ENCODE measurements around the gene PHF2. TPM values are rescaled to one million over a fixed set of nuclear protein-coding genes. Genes with fewer than 3 reads are reported as not detected.

PHF2 gene
- total RNA-seq, 1 donor from 2014 or later: 36.5 TPM

DNA sequence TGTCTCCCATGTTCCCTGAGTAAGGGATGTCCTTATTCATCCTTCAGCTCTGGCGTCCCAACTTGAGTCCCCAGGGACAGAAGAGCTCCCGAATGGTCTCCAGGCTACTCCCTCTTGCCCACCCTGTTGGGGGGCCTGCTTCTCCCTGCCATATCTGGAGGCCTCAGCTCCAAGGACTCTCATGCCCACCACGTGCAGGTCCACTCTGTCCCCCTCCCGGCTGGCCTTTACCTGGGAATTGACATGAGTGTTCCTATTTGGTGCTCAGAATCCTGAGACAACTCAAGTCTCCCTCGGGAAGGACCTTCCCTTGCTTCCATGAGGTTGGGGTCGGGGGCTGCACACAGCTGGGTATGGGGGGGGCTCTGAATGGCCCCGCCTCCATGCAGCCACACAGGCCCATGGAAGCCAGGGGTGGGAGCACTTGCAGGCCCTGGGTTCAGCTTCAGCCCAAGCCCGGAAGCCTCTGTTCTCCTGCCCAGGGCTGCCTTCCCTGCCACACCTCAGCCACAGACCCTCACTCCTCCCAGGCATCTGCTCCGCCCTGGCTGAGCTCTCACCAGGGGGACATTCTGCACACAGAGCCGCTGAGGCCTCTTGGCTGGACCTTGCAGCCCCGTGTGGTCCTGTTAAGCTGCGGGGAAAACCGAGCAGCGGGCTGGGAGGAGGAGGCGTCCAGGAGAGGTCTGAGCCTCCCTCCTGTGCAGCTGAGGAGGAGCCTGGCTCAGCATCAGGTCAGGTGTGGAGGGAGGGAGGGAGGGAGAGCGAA, 121.9 kb downstream of the PHF2 start:
- no peak overlapping the region for H3K27ac Mint-ChIP-seq
- no peaks in the 10 kb centered on the region for H3K4me1 Mint-ChIP-seq (ENCODE audit: low read depth)
- H3K9me3 Mint-ChIP-seq (ENCODE audit: low read depth): peaks cover 9% of the 10 kb centered on the region
- H3K36me3 Mint-ChIP-seq (ENCODE audit: insufficient read depth): no peaks in the 10 kb centered on the region
- peak; percentile 5 for DNase-seq (ENCODE audit: low spot score, unreplicated experiment)
- H3K27me3 Mint-ChIP-seq: peaks cover 2% of the 10 kb centered on the region
- TF ChIP-seq, protein P1, sequence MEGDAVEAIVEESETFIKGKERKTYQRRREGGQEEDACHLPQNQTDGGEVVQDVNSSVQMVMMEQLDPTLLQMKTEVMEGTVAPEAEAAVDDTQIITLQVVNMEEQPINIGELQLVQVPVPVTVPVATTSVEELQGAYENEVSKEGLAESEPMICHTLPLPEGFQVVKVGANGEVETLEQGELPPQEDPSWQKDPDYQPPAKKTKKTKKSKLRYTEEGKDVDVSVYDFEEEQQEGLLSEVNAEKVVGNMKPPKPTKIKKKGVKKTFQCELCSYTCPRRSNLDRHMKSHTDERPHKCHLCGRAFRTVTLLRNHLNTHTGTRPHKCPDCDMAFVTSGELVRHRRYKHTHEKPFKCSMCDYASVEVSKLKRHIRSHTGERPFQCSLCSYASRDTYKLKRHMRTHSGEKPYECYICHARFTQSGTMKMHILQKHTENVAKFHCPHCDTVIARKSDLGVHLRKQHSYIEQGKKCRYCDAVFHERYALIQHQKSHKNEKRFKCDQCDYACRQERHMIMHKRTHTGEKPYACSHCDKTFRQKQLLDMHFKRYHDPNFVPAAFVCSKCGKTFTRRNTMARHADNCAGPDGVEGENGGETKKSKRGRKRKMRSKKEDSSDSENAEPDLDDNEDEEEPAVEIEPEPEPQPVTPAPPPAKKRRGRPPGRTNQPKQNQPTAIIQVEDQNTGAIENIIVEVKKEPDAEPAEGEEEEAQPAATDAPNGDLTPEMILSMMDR (IDR thresholded peaks at IDR 0.05; ENCODE audit: unreplicated experiment): no peak
- no peak overlapping the region for H3K4me3 Mint-ChIP-seq (ENCODE audit: low read depth)

DNA sequence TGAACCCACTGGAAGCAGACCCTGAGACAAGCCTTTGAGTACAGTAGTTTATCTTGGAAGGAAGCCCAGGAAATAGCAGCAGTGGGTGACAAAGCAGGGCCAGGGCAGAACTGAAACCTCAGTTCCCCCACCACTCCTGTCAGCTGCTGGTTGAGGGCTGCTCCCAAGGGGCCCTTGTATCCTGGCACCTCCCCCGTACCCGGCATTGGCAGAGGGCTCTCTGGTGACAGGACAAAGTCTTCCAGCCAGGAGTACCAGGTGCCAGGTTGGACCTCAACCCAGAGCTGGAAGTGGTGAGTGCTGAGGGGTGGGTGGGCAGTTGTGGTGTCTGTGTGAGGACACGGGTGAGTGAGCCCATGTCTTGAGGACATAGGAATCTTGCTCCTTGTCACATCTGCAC, 123.3 kb downstream of the PHF2 start:
- H3K9me3 Mint-ChIP-seq (ENCODE audit: low read depth): peaks cover 15% of the 10 kb centered on the region

DNA sequence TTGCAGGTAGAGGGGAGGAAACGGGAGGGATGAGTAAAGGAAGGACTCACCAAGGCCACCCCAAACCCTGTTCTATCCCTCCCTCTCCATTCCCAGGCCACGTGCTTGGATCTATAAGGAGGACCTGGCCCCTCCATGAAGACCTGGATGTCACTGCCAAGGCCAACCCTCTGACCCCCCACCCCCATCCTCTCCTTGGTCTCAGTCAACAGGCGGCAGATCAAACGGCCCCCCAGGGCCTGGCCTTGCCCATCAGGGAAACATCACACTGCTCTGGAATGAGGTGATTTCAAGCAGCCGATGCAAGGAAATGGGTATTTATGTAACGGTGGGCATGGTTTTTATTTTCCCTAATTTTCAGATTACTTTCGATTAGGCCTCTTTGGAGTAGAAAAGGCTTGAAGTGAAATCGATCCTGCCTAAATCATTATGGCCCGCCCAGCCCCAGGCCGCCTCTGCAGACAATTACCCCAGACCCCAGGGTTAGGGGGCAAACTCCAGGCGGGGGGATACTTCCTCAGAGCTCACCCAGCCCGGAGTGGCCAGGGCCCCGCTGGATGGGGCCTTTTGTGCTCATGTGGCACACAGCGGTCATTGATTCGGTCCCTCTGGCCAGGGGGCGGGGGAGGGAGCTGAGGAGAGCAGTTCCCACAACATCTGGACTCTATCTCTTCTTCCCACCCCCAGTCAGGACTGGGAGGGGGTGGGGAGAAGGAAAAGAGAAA, 125.3 kb downstream of the PHF2 start:
- TF ChIP-seq, protein P1 (IDR thresholded peaks at IDR 0.05; ENCODE audit: unreplicated experiment): no peak
- Mint-ChIP-seq H3K36me3 (ENCODE audit: insufficient read depth) (no peaks in the 10 kb centered on the region), H3K9me3 (ENCODE audit: low read depth) (peaks cover 10% of the 10 kb centered on the region), H3K27ac (no peak overlapping the region), H3K27me3 (peaks cover 4% of the 10 kb centered on the region), H3K4me1 (ENCODE audit: low read depth) (no peaks in the 10 kb centered on the region), H3K4me3 (ENCODE audit: low read depth) (no peak overlapping the region)
- DNase-seq (ENCODE audit: low spot score, unreplicated experiment): peak; percentile 5

More for the DNA sequence above, 123.3 kb downstream of the PHF2 start:
- Mint-ChIP-seq H3K4me1 (ENCODE audit: low read depth) (no peaks in the 10 kb centered on the region), H3K4me3 (ENCODE audit: low read depth) (no peak overlapping the region), H3K36me3 (ENCODE audit: insufficient read depth) (no peaks in the 10 kb centered on the region), H3K27me3 (no peaks in the 10 kb centered on the region), H3K27ac (no peak overlapping the region)
- TF ChIP-seq, protein P1 (IDR thresholded peaks at IDR 0.05; ENCODE audit: unreplicated experiment): no peak
- peak; percentile 6 for DNase-seq (ENCODE audit: low spot score, unreplicated experiment)

GRCh38 chr9:93702261-93702660, 125.9 kb downstream of the PHF2 start:
- Mint-ChIP-seq H3K27me3 (peaks cover 4% of the 10 kb centered on the region), H3K4me3 (ENCODE audit: low read depth) (no peak overlapping the region), H3K9me3 (ENCODE audit: low read depth) (peaks cover 10% of the 10 kb centered on the region), H3K36me3 (ENCODE audit: insufficient read depth) (no peaks in the 10 kb centered on the region), H3K27ac (no peak overlapping the region), H3K4me1 (ENCODE audit: low read depth) (no peaks in the 10 kb centered on the region)
- peak; percentile 7 for DNase-seq (ENCODE audit: low spot score, unreplicated experiment)
- TF ChIP-seq, protein P1 (IDR thresholded peaks at IDR 0.05; ENCODE audit: unreplicated experiment): no peak

GRCh38 chr9:93708289-93708986, 132.1 kb downstream of the PHF2 start:
- peak; percentile 4 for DNase-seq (ENCODE audit: low spot score, unreplicated experiment)
- TF ChIP-seq, protein P1 (IDR thresholded peaks at IDR 0.05; ENCODE audit: unreplicated experiment): no peak
- H3K36me3 Mint-ChIP-seq (ENCODE audit: insufficient read depth): no peaks in the 10 kb centered on the region
- peaks cover 5% of the 10 kb centered on the region for H3K9me3 Mint-ChIP-seq (ENCODE audit: low read depth)
- no peaks in the 10 kb centered on the region for H3K4me1 Mint-ChIP-seq (ENCODE audit: low read depth)
- no peak overlapping the region for H3K27ac Mint-ChIP-seq
- H3K4me3 Mint-ChIP-seq (ENCODE audit: low read depth): no peak overlapping the region
- peaks cover 5% of the 10 kb centered on the region for H3K27me3 Mint-ChIP-seq
